CD14-positive monocyte (primary cell): ENCODE results near the gene KCNMA1. TPM values are rescaled to one million over a fixed set of nuclear protein-coding genes. Genes with fewer than 3 reads are reported as not detected.

Experiments used
- DNase-seq, 3 donors: peaks; one replicate each; pipeline ENCODE4 v3.0.0-alpha.2; 2011 to 2022
- H2AFZ ChIP-seq: 2 replicates; pipeline ENCODE4 v1.6.0; 2012; ENCODE audit warnings: mild to moderate bottlenecking, low read depth, low read length, inconsistent platforms; ENCODE audit not compliant: insufficient read depth, poor library complexity, severe bottlenecking
- H3K27ac ChIP-seq, 2 donors: 1 replicate in 1 of 2; 2 replicates in 1 of 2; pipeline ENCODE4 v1.5.1; 2012 to 2013; ENCODE audit warnings: low read length in 2 of 2, control low read depth in 1 of 2, inconsistent platforms in 1 of 2, low read depth in 1 of 2, mild to moderate bottlenecking in 1 of 2
- H3K27me3 ChIP-seq, 2 donors: one replicate each; pipeline versions ENCODE4 v1.6.0 to v1.6.1; 2011 to 2013; ENCODE audit warnings: low read length in 2 of 2; ENCODE audit not compliant: control insufficient read depth in 2 of 2, insufficient read depth in 2 of 2
- H3K36me3 ChIP-seq, 2 donors: replicated peaks in 1 of 2; 1 replicate in 1 of 2; 2 replicates in 1 of 2; pipeline versions ENCODE4 v1.5.1 to v1.6.1; 2012 to 2013; ENCODE audit warnings: low read length in 2 of 2, control low read depth in 1 of 2, inconsistent platforms in 1 of 2, mild to moderate bottlenecking in 1 of 2; ENCODE audit not compliant: insufficient read depth in 2 of 2, control insufficient read depth in 1 of 2
- H3K4me1 ChIP-seq, 2 donors: 1 replicate in 1 of 2; 2 replicates in 1 of 2; pipeline versions ENCODE4 v1.5.1 to v1.6.1; 2012 to 2013; ENCODE audit warnings: low read length in 2 of 2, control low read depth in 1 of 2, inconsistent platforms in 1 of 2, mild to moderate bottlenecking in 1 of 2, moderate library complexity in 1 of 2; ENCODE audit not compliant: insufficient read depth in 2 of 2, control insufficient read depth in 1 of 2
- H3K4me2 ChIP-seq: replicated peaks from 2 replicates; pipeline ENCODE3; 2012; ENCODE audit warnings: low read length, moderate library complexity, mild to moderate bottlenecking; ENCODE audit not compliant: poor library complexity, severe bottlenecking; ENCODE audit errors: extremely low read depth
- H3K4me3 ChIP-seq, 3 experiments: fragments of 200-600 bp in 1 of 3; sonication (generic) in 1 of 3; replicated peaks in 1 of 3; 1 replicate in 2 of 3; 2 replicates in 1 of 3; pipeline ENCODE4 v1.5.1; 2011 to 2013; ENCODE audit warnings: low read length in 3 of 3, mild to moderate bottlenecking in 3 of 3, control low read depth in 2 of 3, low read depth in 2 of 3, inconsistent platforms in 1 of 3, moderate library complexity in 1 of 3
- H3K79me2 ChIP-seq: 2 replicates; pipeline ENCODE4 v1.6.0; 2012; ENCODE audit warnings: mild to moderate bottlenecking, control low read depth, inconsistent platforms, low read length, moderate library complexity; ENCODE audit not compliant: insufficient read depth
- H3K9ac ChIP-seq: 2 replicates; pipeline ENCODE4 v1.6.0; 2017; ENCODE audit warnings: low read length, mild to moderate bottlenecking; ENCODE audit not compliant: insufficient read depth, poor library complexity, severe bottlenecking
- H3K9me3 ChIP-seq, 2 donors: replicated peaks in 1 of 2; 1 replicate in 1 of 2; 2 replicates in 1 of 2; pipeline versions ENCODE4 v1.5.1 to v1.6.1; 2012 to 2013; ENCODE audit warnings: low read length in 2 of 2, control low read depth in 1 of 2; ENCODE audit not compliant: control insufficient read depth in 1 of 2, insufficient read depth in 1 of 2
- H4K20me1 ChIP-seq: 2 replicates; pipeline ENCODE4 v1.6.0; 2012; ENCODE audit warnings: mild to moderate bottlenecking, low read length, control low read depth, moderate library complexity; ENCODE audit not compliant: insufficient read depth
- H3K27ac Mint-ChIP-seq, 7 donors: one replicate each; pipeline ENCODE4 v1.8.0; 2020; ENCODE audit warnings: mild to moderate bottlenecking in 7 of 7, mixed read lengths in 7 of 7, moderate library complexity in 6 of 7, inconsistent platforms in 2 of 7
- H3K27me3 Mint-ChIP-seq, 3 donors: one replicate each; pipeline ENCODE4 v1.8.0; 2021 to 2022; ENCODE audit warnings: low read depth in 3 of 3, mild to moderate bottlenecking in 3 of 3, mixed read lengths in 3 of 3, moderate library complexity in 3 of 3, inconsistent platforms in 1 of 3
- H3K36me3 Mint-ChIP-seq, 2 donors: one replicate each; pipeline ENCODE4 v1.8.0; 2020; ENCODE audit warnings: mixed read lengths in 2 of 2, inconsistent platforms in 1 of 2, mild to moderate bottlenecking in 1 of 2
- H3K4me1 Mint-ChIP-seq: one replicate; pipeline ENCODE4 v1.8.0; 2020; ENCODE audit warnings: mild to moderate bottlenecking, mixed read lengths
- H3K4me3 Mint-ChIP-seq, 2 donors: one replicate each; pipeline ENCODE4 v1.8.0; 2020; ENCODE audit warnings: mild to moderate bottlenecking in 2 of 2, mixed read lengths in 2 of 2, moderate library complexity in 1 of 2
- H3K9me3 Mint-ChIP-seq, 7 donors: one replicate each; pipeline ENCODE4 v1.8.0; 2020 to 2022; ENCODE audit warnings: mixed read lengths in 7 of 7, mild to moderate bottlenecking in 6 of 7, moderate library complexity in 6 of 7, inconsistent platforms in 2 of 7
- WGBS: methylation state at CpG from one replicate; pipeline ENCODE4 v1.1.5; 2013; ENCODE audit warnings: missing lambda C conversion rate; ENCODE audit not compliant: insufficient coverage; 5-methylcytosine and 5-hydroxymethylcytosine counted together
- intact Hi-C, 2 donors: fragments of 100-400 bp; cut with micrococcal nuclease; formaldehyde crosslinking; loops; one replicate each; pipeline versions ENCODE4 v1.15.0 to v1.15.1; 2023
- polyA plus RNA-seq, 3 donors: library from polyadenylated mRNA; depleted of rRNA in 1 of 3; unstranded in 2 of 3; stranded (reverse) in 1 of 3; fragments of 300-500 nt in 2 of 3; fragments of >200 nt in 1 of 3; fragmentation: Illumina TruSeq in 2 of 3; gene quantifications; 1 replicate in 2 of 3; 2 replicates in 1 of 3; pipeline ENCODE4 v1.2.3, GENCODE V29; 2012 to 2021
- TF ChIP-seq, protein P1 (sequence below): fragments of 200-600 bp; IDR thresholded peaks from one replicate; pipeline ENCODE4 v1.8.0; 2022; ENCODE audit warnings: antibody characterized with exemption, mild to moderate bottlenecking

Gene KCNMA1
- polyA plus RNA-seq, 3 donors: 0.11 to 1.0 TPM; not detected in 1

DNA sequence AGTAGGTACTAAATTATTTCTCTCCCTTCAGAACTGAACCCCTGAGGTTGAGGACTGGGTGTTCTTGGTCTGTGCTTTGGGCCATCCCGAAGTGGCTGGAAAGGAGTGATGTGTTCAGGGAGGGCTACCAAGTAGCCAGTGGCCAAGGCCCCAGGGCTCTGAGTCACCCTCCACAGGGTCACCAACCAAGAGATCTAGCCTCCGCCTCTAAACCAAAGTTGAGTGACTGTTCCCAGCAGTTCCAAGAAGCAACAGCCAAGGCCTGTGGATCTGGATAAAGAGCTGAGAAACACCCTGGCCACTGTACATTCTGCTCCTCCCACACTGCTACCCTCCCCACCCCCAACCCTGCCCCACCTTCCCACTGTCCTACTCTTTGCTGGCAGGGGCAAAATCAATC, 35.5 kb upstream of the KCNMA1 start:
- H3K9me3 Mint-ChIP-seq: peaks cover 0 to 4% (median 0%) of the 10 kb centered on the region in 7 donors
- H3K4me1 Mint-ChIP-seq: peaks cover 8% of the 10 kb centered on the region
- peaks cover 7 to 24% (median 22%) of the 10 kb centered on the region in 3 donors for H3K27me3 Mint-ChIP-seq
- H3K4me2 ChIP-seq: no peak overlapping the region
- no peaks in the 10 kb centered on the region for H3K4me1 ChIP-seq
- H3K4me3 Mint-ChIP-seq: no peak overlapping the region
- H3K27ac ChIP-seq: no peak overlapping the region
- no peak overlapping the region for H3K4me3 ChIP-seq
- 100% methylated on average over 2 of the region's 2 CpGs for WGBS
- no peaks in the 10 kb centered on the region for H3K79me2 ChIP-seq
- DNase-seq: no peak
- H3K9me3 ChIP-seq: no peaks in the 10 kb centered on the region
- no peaks in the 10 kb centered on the region for H4K20me1 ChIP-seq
- intact Hi-C loops: no loop called here
- H3K27ac Mint-ChIP-seq: no peak overlapping the region
- H3K27me3 ChIP-seq: no peaks in the 10 kb centered on the region
- H3K36me3 Mint-ChIP-seq: no peaks in the 10 kb centered on the region
- TF ChIP-seq, protein P1, sequence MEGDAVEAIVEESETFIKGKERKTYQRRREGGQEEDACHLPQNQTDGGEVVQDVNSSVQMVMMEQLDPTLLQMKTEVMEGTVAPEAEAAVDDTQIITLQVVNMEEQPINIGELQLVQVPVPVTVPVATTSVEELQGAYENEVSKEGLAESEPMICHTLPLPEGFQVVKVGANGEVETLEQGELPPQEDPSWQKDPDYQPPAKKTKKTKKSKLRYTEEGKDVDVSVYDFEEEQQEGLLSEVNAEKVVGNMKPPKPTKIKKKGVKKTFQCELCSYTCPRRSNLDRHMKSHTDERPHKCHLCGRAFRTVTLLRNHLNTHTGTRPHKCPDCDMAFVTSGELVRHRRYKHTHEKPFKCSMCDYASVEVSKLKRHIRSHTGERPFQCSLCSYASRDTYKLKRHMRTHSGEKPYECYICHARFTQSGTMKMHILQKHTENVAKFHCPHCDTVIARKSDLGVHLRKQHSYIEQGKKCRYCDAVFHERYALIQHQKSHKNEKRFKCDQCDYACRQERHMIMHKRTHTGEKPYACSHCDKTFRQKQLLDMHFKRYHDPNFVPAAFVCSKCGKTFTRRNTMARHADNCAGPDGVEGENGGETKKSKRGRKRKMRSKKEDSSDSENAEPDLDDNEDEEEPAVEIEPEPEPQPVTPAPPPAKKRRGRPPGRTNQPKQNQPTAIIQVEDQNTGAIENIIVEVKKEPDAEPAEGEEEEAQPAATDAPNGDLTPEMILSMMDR: no peak
- H2AFZ ChIP-seq: no peak overlapping the region
- H3K9ac ChIP-seq: no peak overlapping the region
- no peaks in the 10 kb centered on the region for H3K36me3 ChIP-seq

DNA sequence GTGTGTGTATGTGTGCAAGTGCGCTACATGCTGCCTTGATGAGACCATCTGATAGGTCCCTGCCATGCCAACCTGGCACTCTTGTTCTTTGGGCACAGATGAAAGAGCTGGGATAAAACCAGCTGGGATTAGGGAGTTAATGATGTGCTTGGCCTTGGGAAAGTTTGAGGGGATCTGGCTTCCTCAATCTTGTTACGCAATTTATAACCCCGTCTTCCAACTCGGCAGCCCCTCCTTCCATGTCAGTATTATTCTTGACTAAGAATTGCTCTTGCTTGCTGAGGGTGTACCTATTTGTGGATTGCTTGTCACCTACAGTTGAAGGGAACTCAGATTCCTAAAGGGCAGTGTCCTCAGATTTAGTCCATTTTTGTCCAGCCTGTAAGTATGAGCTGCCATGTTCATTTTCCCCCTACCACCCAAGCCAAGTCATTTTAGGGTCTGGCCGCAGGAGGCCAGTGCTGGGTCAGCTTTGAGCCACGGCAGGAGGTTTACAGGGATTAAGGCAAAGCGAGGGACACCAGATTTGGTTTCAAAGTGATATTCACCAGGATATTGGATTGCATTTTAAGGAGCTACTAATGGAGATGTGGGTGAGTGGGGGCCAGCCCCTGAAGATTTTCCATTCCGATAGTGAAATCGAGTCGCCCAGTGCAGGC, 34.1 kb upstream of the KCNMA1 start:
- peaks cover 8% of the 10 kb centered on the region for H3K4me1 Mint-ChIP-seq
- no peak overlapping the region for H3K4me2 ChIP-seq
- no peaks in the 10 kb centered on the region for H3K36me3 ChIP-seq
- H3K9me3 ChIP-seq: no peaks in the 10 kb centered on the region
- no peaks in the 10 kb centered on the region for H4K20me1 ChIP-seq
- 98% methylated on average over 5 of the region's 10 CpGs for WGBS
- H3K9ac ChIP-seq: no peak overlapping the region
- H3K36me3 Mint-ChIP-seq: no peaks in the 10 kb centered on the region
- no peak overlapping the region for H3K27ac Mint-ChIP-seq
- peak overlapping the region in 1 of 2 donors; percentile 7 for H3K4me3 Mint-ChIP-seq
- TF ChIP-seq, protein P1: no peak
- no peak for DNase-seq
- no peak overlapping the region for H3K27ac ChIP-seq
- H3K4me1 ChIP-seq: no peaks in the 10 kb centered on the region
- H3K27me3 Mint-ChIP-seq: peaks cover 7 to 26% (median 23%) of the 10 kb centered on the region in 3 donors
- H3K27me3 ChIP-seq: no peaks in the 10 kb centered on the region
- intact Hi-C loops: no loop called here
- H3K4me3 ChIP-seq: no peak overlapping the region
- H3K79me2 ChIP-seq: no peaks in the 10 kb centered on the region
- H2AFZ ChIP-seq: no peak overlapping the region
- H3K9me3 Mint-ChIP-seq: peaks cover 0 to 4% (median 0%) of the 10 kb centered on the region in 7 donors
